GM11168 (cell line): ENCODE results near the gene CNIH1.
"Not testable (repeated sequence)": the region's sequence is repeated elsewhere in the genome, so short reads cannot be mapped to it uniquely, and the experiment has no call there.

Experiments used
- in situ Hi-C: fragments of 300-500 bp; cut with MboI; formaldehyde crosslinking; loops from one replicate; pipeline ENCODE4 v1.12.0; 2022; ENCODE audit warnings: low sequenced_read_pairs; ENCODE audit not compliant: unreplicated experiment

The CNIH1 gene

GRCh38 chr14:54392131-54392859 lies 48.9 kb downstream of the CNIH1 start:
- in situ Hi-C loops, result no loop called here

GRCh38 chr14:54387328-54387727 lies 53.8 kb downstream of the CNIH1 start:
- in situ Hi-C loops, result no loop called here

- in situ Hi-C loops, result no loop called here
Observed at GRCh38 chr14:54385556-54385955, 55.6 kb downstream of the CNIH1 start.

GRCh38 chr14:54383835-54384234 lies 57.3 kb downstream of the CNIH1 start:
- in situ Hi-C loops, result no loop called here

- in situ Hi-C loops, result no loop called here
Observed at GRCh38 chr14:54381821-54382220, 59.4 kb downstream of the CNIH1 start.

GRCh38 chr14:54380558-54380957 lies 60.6 kb downstream of the CNIH1 start:
- in situ Hi-C loops, result not testable (repeated sequence)

GRCh38 chr14:54378893-54379292 lies 62.3 kb downstream of the CNIH1 start:
- in situ Hi-C loops, result not testable (repeated sequence)

GRCh38 chr14:54377501-54377900 lies 63.7 kb downstream of the CNIH1 start:
- in situ Hi-C loops, result no loop called here

GRCh38 chr14:54374117-54374884 lies 66.9 kb downstream of the CNIH1 start:
- in situ Hi-C loops, result no loop called here
